GM19452 (cell line): Measurements from ENCODE around the gene TMPRSS7.

ENCODE experiments used
- ATAC-seq: cut with Tn5 transposase; IDR thresholded peaks from one replicate; pipeline ENCODE4 v1.9.1; 2021; ENCODE audit not compliant: unreplicated experiment

The TMPRSS7 gene

DNA sequence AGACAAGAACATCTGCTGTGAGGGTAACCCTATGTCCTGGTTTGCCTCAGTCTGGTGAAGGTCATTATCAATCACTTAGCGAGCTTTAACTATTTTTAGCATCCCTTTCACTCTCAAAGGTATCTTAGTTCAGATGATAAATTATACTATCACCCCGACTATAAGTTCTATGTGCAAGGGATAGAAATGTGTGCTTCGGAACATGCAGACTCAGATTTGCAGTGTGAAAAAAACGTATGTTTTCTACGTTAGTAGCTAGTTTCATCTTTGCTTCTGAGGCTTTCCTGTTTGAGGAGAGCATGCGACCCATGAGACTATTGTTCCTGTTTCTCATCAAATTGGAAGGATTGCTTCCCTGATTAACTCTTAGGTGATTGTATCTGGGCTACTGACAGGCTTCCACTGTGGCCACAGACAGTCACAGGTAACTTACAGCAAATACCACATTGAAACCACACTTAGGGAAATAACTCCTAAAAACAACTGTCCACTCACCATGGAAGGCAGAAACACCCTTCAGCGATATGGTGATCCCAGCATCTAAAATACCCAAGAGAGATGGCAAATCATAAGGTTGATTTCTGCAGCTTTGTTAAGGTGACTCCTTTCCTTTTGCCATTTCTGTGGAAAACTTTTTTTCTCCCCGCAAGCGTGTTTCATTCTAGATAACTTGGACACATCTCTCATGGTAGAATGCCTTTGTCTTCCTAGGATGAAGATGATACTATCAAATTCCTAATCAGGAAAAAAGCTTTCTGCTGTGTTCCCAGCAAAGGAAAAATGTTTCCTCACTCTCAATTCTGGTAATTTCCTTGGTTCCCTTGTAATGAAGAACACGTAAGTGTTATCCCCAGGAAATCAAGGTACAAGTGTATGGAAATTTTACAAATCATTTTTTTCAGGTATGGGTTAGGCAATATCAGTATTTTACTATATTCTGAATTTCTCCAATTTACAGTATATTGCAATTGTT lies 93.3 kb downstream of the TMPRSS7 start:
- ATAC-seq, result no peak

DNA sequence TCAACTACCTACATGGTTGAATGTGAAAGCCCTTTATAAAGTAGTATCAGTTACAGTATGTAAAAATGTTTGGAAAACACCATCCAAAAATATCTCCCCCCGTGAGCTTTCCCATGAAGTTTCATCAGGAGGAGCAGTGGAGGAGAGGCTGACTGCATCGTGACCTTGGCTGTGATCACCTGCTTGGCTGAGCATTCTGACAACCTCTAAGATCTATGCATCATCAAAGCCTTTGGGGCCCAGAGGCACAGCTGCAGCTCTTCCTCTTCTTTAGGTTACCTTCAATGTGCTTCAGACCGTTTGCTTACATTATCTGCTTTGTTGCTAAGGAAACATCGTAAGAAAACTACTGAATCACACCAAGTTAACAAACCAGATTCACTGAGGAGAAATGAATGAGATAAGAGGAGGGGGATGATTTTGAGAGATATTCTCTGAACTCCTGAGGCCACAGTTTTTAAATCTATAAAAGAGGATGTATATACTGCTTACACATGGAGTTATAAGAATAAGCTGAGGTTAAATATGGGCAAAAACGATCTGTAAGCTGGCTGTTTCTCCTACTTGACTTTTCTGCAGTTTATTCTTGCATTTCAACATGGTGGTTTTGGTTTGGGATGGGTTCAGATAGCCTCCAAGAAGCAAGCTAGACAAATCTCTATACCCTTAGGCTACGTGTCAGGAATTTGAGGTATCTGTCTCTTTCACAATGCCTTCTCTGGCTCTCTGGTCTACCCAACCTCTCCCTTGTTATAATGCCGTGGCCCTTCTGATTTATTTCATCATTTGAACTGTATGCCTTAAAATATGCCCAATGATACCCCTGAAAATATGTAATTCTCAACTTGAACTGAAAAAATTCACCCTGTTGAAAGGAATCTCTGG lies 94.5 kb downstream of the TMPRSS7 start:
- peak; percentile 48 for ATAC-seq

GRCh38 chr3:112129925-112130637 lies 95.5 kb downstream of the TMPRSS7 start:
- ATAC-seq, result no peak

GRCh38 chr3:112130638-112130993 lies 96.1 kb downstream of the TMPRSS7 start:
- no peak for ATAC-seq
